HCT116 (cell line): Measurements from ENCODE around the gene FBXL13.

Experiments used
- CEBPB ChIP-seq: IDR thresholded peaks from 2 replicates; pipeline ENCODE4 v1.6.1; 2012; ENCODE audit warnings: low read depth
- CTCF ChIP-seq, 3 experiments: fragments of 200-600 bp in 1 of 3; sonication (generic) in 1 of 3; IDR thresholded peaks in 2 of 3; conservative IDR thresholded peaks in 1 of 3; 2 replicates each; pipeline ENCODE4 v1.5.1; 2012 to 2017; ENCODE audit warnings: low read depth in 2 of 3, low read length in 2 of 3, antibody characterized with exemption in 1 of 3, borderline replicate concordance in 1 of 3, control low read depth in 1 of 3, mild to moderate bottlenecking in 1 of 3, mixed read lengths in 1 of 3, mixed run types in 1 of 3, moderate library complexity in 1 of 3; ENCODE audit not compliant: insufficient read depth in 1 of 3
- EZH2 ChIP-seq: fragments of 200-600 bp; sonication (generic); IDR thresholded peaks from 2 replicates; pipeline ENCODE4 v1.6.1; 2017; ENCODE audit warnings: antibody characterized with exemption, mixed run types
- EZH2phosphoT487 ChIP-seq: fragments of 200-600 bp; IDR thresholded peaks from 2 replicates; pipeline ENCODE4 v1.6.1; 2018; ENCODE audit warnings: antibody characterized with exemption, borderline replicate concordance
- MAX ChIP-seq: IDR thresholded peaks from 2 replicates; pipeline ENCODE4 v1.6.1; 2012
- POLR2A ChIP-seq: IDR thresholded peaks from 2 replicates; pipeline ENCODE4 v1.7.0; 2011; ENCODE audit warnings: borderline replicate concordance; ENCODE audit not compliant: insufficient read depth, insufficient read length; ENCODE audit errors: extremely low read depth
- RAD21 ChIP-seq: IDR thresholded peaks from 2 replicates; pipeline ENCODE4 v1.6.1; 2012; ENCODE audit warnings: low read depth, mild to moderate bottlenecking
- TCF7L2 ChIP-seq: IDR thresholded peaks from 2 replicates; pipeline ENCODE4 v1.7.0; 2011; ENCODE audit warnings: borderline replicate concordance, inconsistent platforms; ENCODE audit not compliant: insufficient read depth, insufficient read length; ENCODE audit errors: extremely low read depth
- ZNF274 ChIP-seq: fragments of 200-500 bp; sonication (Bioruptor generic); IDR thresholded peaks from 2 replicates; pipeline ENCODE4 v1.6.1; 2014; ENCODE audit warnings: mild to moderate bottlenecking, low read depth, low read length, inconsistent platforms
- TF ChIP-seq, protein P1 (sequence below): IDR thresholded peaks from 2 replicates; pipeline ENCODE4 v1.6.1; 2011; ENCODE audit warnings: mild to moderate bottlenecking, low read length, moderate library complexity; ENCODE audit not compliant: insufficient replicate concordance; ENCODE audit errors: extremely low read depth

DNA sequence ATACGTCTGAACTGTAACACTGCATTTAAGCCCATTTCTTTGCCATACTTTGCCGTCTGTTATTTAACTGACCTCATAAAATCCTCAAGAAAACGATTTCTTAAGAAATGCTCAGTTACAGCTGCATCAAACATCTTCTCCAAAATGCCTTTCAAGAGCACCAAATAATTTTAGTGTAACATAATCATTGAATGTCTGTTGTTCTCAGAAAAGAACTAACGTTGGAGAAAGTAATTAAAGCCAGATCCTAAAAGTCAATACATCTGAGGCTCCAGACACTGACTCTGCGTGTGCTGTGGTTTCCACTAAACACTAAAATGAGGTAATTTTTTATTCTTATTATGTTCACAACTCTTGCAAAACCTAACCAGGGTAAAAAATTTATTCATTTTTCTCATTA is 225.5 kb downstream of the FBXL13 start:
- TF ChIP-seq POLR2A (no peak), EZH2 (no peak), CEBPB (no peak), CTCF (IDR thresholded peaks at IDR 0.05 in 2 of 3, conservative IDR thresholded peaks at IDR 0.05 in 1 of 3; ENCODE audit: borderline replicate concordance in 1 of 3, insufficient read depth in 1 of 3, low read depth in 2 of 3, low read length in 2 of 3) (no peak), TCF7L2 (no peak), EZH2phosphoT487 (no peak), RAD21 (no peak), MAX (no peak), ZNF274 (no peak)
- TF ChIP-seq, protein P1, sequence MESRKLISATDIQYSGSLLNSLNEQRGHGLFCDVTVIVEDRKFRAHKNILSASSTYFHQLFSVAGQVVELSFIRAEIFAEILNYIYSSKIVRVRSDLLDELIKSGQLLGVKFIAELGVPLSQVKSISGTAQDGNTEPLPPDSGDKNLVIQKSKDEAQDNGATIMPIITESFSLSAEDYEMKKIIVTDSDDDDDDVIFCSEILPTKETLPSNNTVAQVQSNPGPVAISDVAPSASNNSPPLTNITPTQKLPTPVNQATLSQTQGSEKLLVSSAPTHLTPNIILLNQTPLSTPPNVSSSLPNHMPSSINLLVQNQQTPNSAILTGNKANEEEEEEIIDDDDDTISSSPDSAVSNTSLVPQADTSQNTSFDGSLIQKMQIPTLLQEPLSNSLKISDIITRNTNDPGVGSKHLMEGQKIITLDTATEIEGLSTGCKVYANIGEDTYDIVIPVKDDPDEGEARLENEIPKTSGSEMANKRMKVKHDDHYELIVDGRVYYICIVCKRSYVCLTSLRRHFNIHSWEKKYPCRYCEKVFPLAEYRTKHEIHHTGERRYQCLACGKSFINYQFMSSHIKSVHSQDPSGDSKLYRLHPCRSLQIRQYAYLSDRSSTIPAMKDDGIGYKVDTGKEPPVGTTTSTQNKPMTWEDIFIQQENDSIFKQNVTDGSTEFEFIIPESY = no peak
